H1 (cell line): ENCODE data around the gene USE1. TPM values are rescaled to one million over a fixed set of nuclear protein-coding genes. Genes with fewer than 3 reads are reported as not detected.

Experiments used
- CTCF ChIA-PET: fragments of 300-600 bp; sonication (Branson Sonifier 250); formaldehyde crosslinking; loops from one replicate; lab custom pipeline; 2021; ENCODE audit not compliant: partially characterized antibody; lab: Charles Lee
- POLR2A ChIA-PET: fragments of 300-600 bp; sonication (Branson Sonifier 250); formaldehyde crosslinking; loops from one replicate; lab custom pipeline; 2021; ENCODE audit warnings: inconsistent platforms; ENCODE audit not compliant: partially characterized antibody; lab: Charles Lee
- DNase-seq, 2 experiments: peaks; one replicate each; pipeline versions ENCODE4 v3.0.0 to v3.0.0-alpha.2; 2010 to 2022; ENCODE audit warnings: low spot score in 2 of 2, low read depth in 1 of 2, mixed read lengths in 1 of 2
- FAIRE-seq: peaks from 2 replicates; lab custom pipeline; 2011; peaks lifted over from hg19 to GRCh38; lab: Jason Lieb, UNC
- H2AFZ ChIP-seq: 2 replicates; pipeline ENCODE4 v1.8.1; 2012; ENCODE audit warnings: low read length, inconsistent platforms
- H2AK5ac ChIP-seq: 2 replicates; pipeline ENCODE4 v1.6.1; 2013; ENCODE audit warnings: low read depth, low read length
- H2BK120ac ChIP-seq: replicated peaks from 2 replicates; pipeline ENCODE3; 2013; ENCODE audit warnings: low read depth, low read length, inconsistent platforms
- H2BK12ac ChIP-seq: 2 replicates; pipeline ENCODE4 v1.6.1; 2013; ENCODE audit warnings: low read depth, low read length
- H2BK15ac ChIP-seq: 2 replicates; pipeline ENCODE4 v1.6.1; 2013; ENCODE audit warnings: low read length
- H2BK20ac ChIP-seq: 2 replicates; pipeline ENCODE4 v1.6.1; 2013; ENCODE audit warnings: low read length
- H2BK5ac ChIP-seq: 2 replicates; pipeline ENCODE4 v1.6.1; 2013; ENCODE audit warnings: low read depth, low read length
- H3K14ac ChIP-seq: 2 replicates; pipeline ENCODE4 v1.6.1; 2013; ENCODE audit warnings: inconsistent platforms; ENCODE audit not compliant: insufficient read length
- H3K18ac ChIP-seq: 2 replicates; pipeline ENCODE4 v1.6.1; 2013; ENCODE audit warnings: low read length; ENCODE audit errors: extremely low read depth
- H3K23ac ChIP-seq: 2 replicates; pipeline ENCODE4 v1.6.1; 2013; ENCODE audit warnings: inconsistent platforms; ENCODE audit not compliant: insufficient read length
- H3K23me2 ChIP-seq: 2 replicates; pipeline ENCODE4 v1.6.1; 2013; ENCODE audit warnings: low read depth, low read length
- H3K27ac ChIP-seq: 2 replicates; pipeline ENCODE4 v1.6.1; 2011; ENCODE audit warnings: low read depth, low read length, inconsistent platforms
- H3K27me3 ChIP-seq, 4 experiments: replicated peaks in 1 of 4; 1 replicate in 1 of 4; 2 replicates in 3 of 4; pipeline versions ENCODE4 v1.6.1 to v1.8.1; 2011 to 2013; ENCODE audit warnings: low read length in 3 of 4, mild to moderate bottlenecking in 3 of 4, inconsistent platforms in 2 of 4, mixed read lengths in 2 of 4, moderate library complexity in 1 of 4; ENCODE audit not compliant: control insufficient read depth in 3 of 4, insufficient read depth in 3 of 4; ENCODE audit errors: extremely low read depth in 1 of 4
- H3K36me3 ChIP-seq, 4 experiments: 2 replicates each; pipeline versions ENCODE4 v1.6.1 to v1.8.1; 2011 to 2013; ENCODE audit warnings: mild to moderate bottlenecking in 4 of 4, low read length in 3 of 4, moderate library complexity in 2 of 4, control low read depth in 1 of 4, inconsistent platforms in 1 of 4; ENCODE audit not compliant: insufficient read depth in 4 of 4, control insufficient read depth in 2 of 4
- H3K4ac ChIP-seq: replicated peaks from 2 replicates; pipeline ENCODE3; 2013; ENCODE audit warnings: low read length, low read depth, mixed read lengths, inconsistent platforms; ENCODE audit not compliant: insufficient read length
- H3K4me1 ChIP-seq, 4 experiments: replicated peaks in 1 of 4; 1 replicate in 1 of 4; 2 replicates in 3 of 4; pipeline versions ENCODE4 v1.6.1 to v1.8.1; 2011 to 2013; ENCODE audit warnings: low read length in 3 of 4, inconsistent platforms in 2 of 4, mixed read lengths in 1 of 4; ENCODE audit not compliant: insufficient read depth in 4 of 4, control insufficient read depth in 3 of 4
- H3K4me2 ChIP-seq, 2 experiments: 2 replicates each; pipeline versions ENCODE4 v1.6.1 to v1.8.1; 2011 to 2013; ENCODE audit warnings: low read depth in 2 of 2, low read length in 2 of 2, control low read depth in 1 of 2, inconsistent platforms in 1 of 2, mild to moderate bottlenecking in 1 of 2; ENCODE audit not compliant: insufficient read depth in 1 of 2
- H3K4me3 ChIP-seq, 4 experiments: fragments of 200-600, 300-600 bp in 1 of 4; sonication (generic), shearing (Covaris generic), sonication (Bioruptor Twin) in 1 of 4; 2 replicates each; pipeline versions ENCODE4 v1.5.1 to v1.8.1; 2011 to 2016; ENCODE audit warnings: low read length in 4 of 4, low read depth in 3 of 4, control low read depth in 2 of 4, inconsistent platforms in 2 of 4, mild to moderate bottlenecking in 2 of 4, mixed read lengths in 1 of 4, moderate library complexity in 1 of 4; ENCODE audit not compliant: insufficient read depth in 2 of 4; ENCODE audit errors: extremely low read depth in 1 of 4
- H3K56ac ChIP-seq: replicated peaks from 2 replicates; pipeline ENCODE3; 2013; ENCODE audit warnings: low read depth, mild to moderate bottlenecking, mixed read lengths, low read length, inconsistent platforms; ENCODE audit not compliant: insufficient read length
- H3K79me1 ChIP-seq: 2 replicates; pipeline ENCODE4 v1.6.1; 2013; ENCODE audit warnings: low read depth, low read length, control low read depth
- H3K79me2 ChIP-seq, 2 experiments: 2 replicates each; pipeline versions ENCODE4 v1.6.1 to v1.8.1; 2012 to 2013; ENCODE audit warnings: low read length in 2 of 2, mild to moderate bottlenecking in 2 of 2, inconsistent platforms in 1 of 2; ENCODE audit not compliant: insufficient read depth in 2 of 2, control insufficient read depth in 1 of 2
- H3K9ac ChIP-seq, 4 experiments: replicated peaks in 1 of 4; 1 replicate in 1 of 4; 2 replicates in 3 of 4; pipeline versions ENCODE4 v1.6.1 to v1.8.1; 2011 to 2013; ENCODE audit warnings: low read depth in 3 of 4, low read length in 3 of 4, control low read depth in 2 of 4, mild to moderate bottlenecking in 2 of 4, moderate library complexity in 2 of 4, inconsistent platforms in 1 of 4; ENCODE audit errors: extremely low read depth in 1 of 4
- H3K9me3 ChIP-seq, 2 experiments: 2 replicates each; pipeline versions ENCODE4 v1.6.1 to v1.8.1; 2012 to 2013; ENCODE audit warnings: mild to moderate bottlenecking in 2 of 2, moderate library complexity in 2 of 2, control low read depth in 1 of 2, inconsistent platforms in 1 of 2, low read depth in 1 of 2, low read length in 1 of 2, mixed read lengths in 1 of 2; ENCODE audit not compliant: insufficient read depth in 2 of 2
- H4K20me1 ChIP-seq, 2 experiments: replicated peaks in 1 of 2; 2 replicates each; pipeline versions ENCODE3 to v1.8.1; 2011 to 2013; ENCODE audit warnings: inconsistent platforms in 2 of 2, low read length in 2 of 2, mild to moderate bottlenecking in 1 of 2; ENCODE audit not compliant: insufficient read depth in 2 of 2, control insufficient read depth in 1 of 2
- H4K5ac ChIP-seq: 2 replicates; pipeline ENCODE4 v1.6.1; 2013; ENCODE audit warnings: low read length, low read depth, mixed read lengths, inconsistent platforms; ENCODE audit not compliant: insufficient read length
- H4K8ac ChIP-seq: 2 replicates; pipeline ENCODE4 v1.8.0; 2013; ENCODE audit warnings: mild to moderate bottlenecking, moderate library complexity, low read length, inconsistent platforms; ENCODE audit not compliant: insufficient read depth; ENCODE audit errors: extremely low read depth
- H4K91ac ChIP-seq: replicated peaks from 2 replicates; pipeline ENCODE3; 2013; ENCODE audit warnings: low read length, mixed read lengths, inconsistent platforms; ENCODE audit not compliant: insufficient read length
- ATF2 ChIP-seq: IDR thresholded peaks from 2 replicates; pipeline ENCODE4 v1.6.1; 2012; ENCODE audit warnings: low read length, inconsistent platforms
- ATF3 ChIP-seq: IDR thresholded peaks from 2 replicates; pipeline ENCODE4 v1.6.1; 2011; ENCODE audit warnings: low read depth, mild to moderate bottlenecking, low read length; ENCODE audit not compliant: insufficient read depth
- CEBPB ChIP-seq: IDR thresholded peaks from 2 replicates; pipeline ENCODE4 v1.6.1; 2012; ENCODE audit warnings: low read depth, low read length
- CTBP2 ChIP-seq: IDR thresholded peaks from 2 replicates; pipeline ENCODE4 v1.7.0; 2011; ENCODE audit warnings: borderline replicate concordance, mild to moderate bottlenecking, moderate library complexity, mixed read lengths, low read length; ENCODE audit not compliant: insufficient read depth, insufficient read length
- MAX ChIP-seq: IDR thresholded peaks from 2 replicates; pipeline ENCODE4 v1.6.1; 2012; ENCODE audit warnings: inconsistent platforms
- RNF2 ChIP-seq: fragments of 200-900, 300-1000 bp; sonication (generic); IDR thresholded peaks from 2 replicates; pipeline ENCODE4 v1.7.1; 2016; ENCODE audit warnings: borderline replicate concordance, low read depth, mild to moderate bottlenecking, antibody characterized with exemption, low read length; ENCODE audit not compliant: poor library complexity, severe bottlenecking; ENCODE audit errors: missing control alignments
- ZNF274 ChIP-seq: IDR thresholded peaks from 2 replicates; pipeline ENCODE4 v1.7.0; 2012; ENCODE audit warnings: low read length, borderline replicate concordance; ENCODE audit errors: extremely low read depth
- WGBS, 2 experiments: shearing (Covaris generic) in 1 of 2; methylation state at CpG; one replicate each; pipeline versions ENCODE4 v1.1.6 to v1.1.7; 2013 to 2015; ENCODE audit warnings: low lambda C conversion rate in 2 of 2, mixed read lengths in 2 of 2, inconsistent platforms in 1 of 2, low coverage in 1 of 2, missing lambda C conversion rate in 1 of 2; ENCODE audit not compliant: insufficient replicate concordance in 2 of 2, insufficient coverage in 1 of 2, insufficient read length in 1 of 2; ENCODE audit errors: extremely low coverage in 1 of 2, missing lambda C conversion rate in 1 of 2; 5-methylcytosine and 5-hydroxymethylcytosine counted together
- polyA plus RNA-seq, 7 experiments: library from polyadenylated mRNA; depleted of rRNA in 3 of 7; stranded (reverse) in 5 of 7; unstranded in 2 of 7; fragments of >200 nt in 5 of 7; fragments of 200-250 nt in 2 of 7; gene quantifications; 1 replicate in 5 of 7; 2 replicates in 1 of 7; 4 replicates in 1 of 7; pipeline versions ENCODE4 v1.2.1 to v1.2.3, GENCODE V29; 2011 to 2013; ENCODE audit warnings: missing spikeins in 2 of 7, mixed read lengths in 2 of 7
- total RNA-seq: library from RNA; stranded (reverse); fragmentation: NEBNext Ultra II Directional; extraction: Animal tissue kit (Norgen Biotek cat#: 25700); gene quantifications from 2 replicates; pipeline ENCODE4 v1.2.1, GENCODE V29; 2021

USE1 gene
- total and polyA plus RNA-seq, 2 of the 8 experiments (the other 6 are each of a cell fraction or from before 2014, with no cell fraction given) = 8.7 to 13.9 TPM

GRCh38 chr19:17219286-17219685, 4.1 kb downstream of the USE1 start:
- Histone ChIP-seq H3K14ac (no peak overlapping the region), H4K20me1 (no peaks in the 10 kb centered on the region), H2BK120ac (no peak overlapping the region), H4K91ac (no peak overlapping the region), H3K4me3 (no peak overlapping the region), H3K4me1 (peaks cover 0 to 7% (median 5%) of the 10 kb centered on the region in 4 experiments; a peak in 5 of 7 replicates), H3K18ac (no peak overlapping the region), H3K36me3 (peaks cover 2 to 6% (median 4%) of the 10 kb centered on the region in 4 experiments; a peak in 5 of 8 replicates), H2AFZ (no peak overlapping the region), H4K8ac (no peak overlapping the region), H2BK15ac (no peak overlapping the region), H2AK5ac (no peak overlapping the region), H3K4me2 (no peak overlapping the region), H3K4ac (no peak overlapping the region), H2BK5ac (no peak overlapping the region), H3K23me2 (peaks cover 7% of the 10 kb centered on the region), H3K9me3 (no peaks in the 10 kb centered on the region), H2BK20ac (no peak overlapping the region), H3K27me3 (no peaks in the 10 kb centered on the region), H3K56ac (no peak overlapping the region), H3K23ac (no peak overlapping the region), H3K79me2 (no peaks in the 10 kb centered on the region; a peak in 1 of 4 replicates), H3K27ac (no peak overlapping the region), H3K9ac (no peak overlapping the region), H4K5ac (no peak overlapping the region), H3K79me1 (peaks cover 4% of the 10 kb centered on the region; the same call in 1 of the 2 replicates), H2BK12ac (no peak overlapping the region)
- DNase-seq (no peak), FAIRE-seq (no peak)
- POLR2A ChIA-PET = interaction anchor here (0.5 to 1.6 kb wide), 4 partner anchors 8 to 75 kb away, joined by 3 to 6 read pairs (median 3); no protein-coding TSS in a partner anchor
- CTCF ChIA-PET = interaction anchor here (0.6 to 0.7 kb wide), 2 partner anchors 15 to 43 kb away, joined by 3 read pairs; no protein-coding TSS in a partner anchor
- 87% methylated on average over 7 of the region's 8 CpGs; no CpG with 5 or more reads in 1 of the 2 experiments for WGBS, 2 experiments
- no peak for TF ChIP-seq ATF2
- no peak for TF ChIP-seq CEBPB
- TF ChIP-seq ATF3 = no peak
- TF ChIP-seq MAX = no peak
- no peak for TF ChIP-seq CTBP2
- TF ChIP-seq ZNF274 = no peak
- no peak for TF ChIP-seq RNF2
